Bronchial epithelial cell (primary cell): ENCODE data around the gene ADPRHL1. TPM values are rescaled to one million over a fixed set of nuclear protein-coding genes. Genes with fewer than 3 reads are reported as not detected.

Source experiments
- DNase-seq: peaks from one replicate; pipeline ENCODE4 v3.0.0-alpha.2; 2010; ENCODE audit warnings: low read depth
- FAIRE-seq: peaks from 2 replicates; lab custom pipeline; 2011; peaks lifted over from hg19 to GRCh38; lab: Jason Lieb, UNC
- H3K27me3 ChIP-seq: 2 replicates; pipeline ENCODE4 v1.5.1; 2011; ENCODE audit warnings: low read length; ENCODE audit not compliant: control insufficient read depth, insufficient read depth
- H3K36me3 ChIP-seq: 2 replicates; pipeline ENCODE4 v1.5.1; 2011; ENCODE audit warnings: low read length; ENCODE audit not compliant: control insufficient read depth, insufficient read depth
- H3K4me3 ChIP-seq: 2 replicates; pipeline ENCODE4 v1.5.1; 2011; ENCODE audit warnings: mild to moderate bottlenecking, low read depth, low read length, control low read depth
- CTCF ChIP-seq: IDR thresholded peaks from 2 replicates; pipeline ENCODE4 v1.5.1; 2011; ENCODE audit warnings: mild to moderate bottlenecking, moderate library complexity, low read length, control low read depth, inconsistent platforms; ENCODE audit not compliant: insufficient read depth, severe bottlenecking
- total RNA-seq: library from RNA; depleted of rRNA; stranded (reverse); fragments of >200 nt; gene quantifications from 2 replicates; pipeline ENCODE4 v1.2.1, GENCODE V29; 2014

The ADPRHL1 gene
- total RNA-seq, 1 donor from 2014 or later: 0.26 TPM

DNA sequence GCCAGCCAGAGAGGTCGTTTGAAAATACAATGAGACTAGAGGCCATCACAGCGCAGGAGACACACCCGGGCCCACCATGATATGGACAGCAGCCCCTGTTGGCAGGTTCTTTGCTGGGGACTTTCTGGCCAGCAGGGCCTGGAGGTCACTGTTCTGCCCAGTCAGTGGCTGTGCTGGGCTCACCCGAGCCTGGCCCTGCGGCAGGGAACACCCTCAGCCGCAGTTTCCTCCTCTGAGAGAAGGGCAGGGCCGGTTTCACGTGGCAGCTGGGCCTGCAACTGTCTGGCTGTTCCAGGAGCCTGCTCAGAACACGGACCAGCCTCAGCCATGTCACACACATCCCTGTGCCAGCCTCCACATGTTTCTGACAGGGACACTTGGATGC is 39.4 kb downstream of the ADPRHL1 start:
- Histone ChIP-seq H3K4me3 (no peak overlapping the region), H3K36me3 (no peaks in the 10 kb centered on the region), H3K27me3 (peaks cover 9% of the 10 kb centered on the region)
- DNase-seq: no peak
- TF ChIP-seq CTCF: no peak
- no peak for FAIRE-seq

- Histone ChIP-seq H3K36me3 (no peaks in the 10 kb centered on the region), H3K4me3 (no peak overlapping the region), H3K27me3 (peaks cover 6% of the 10 kb centered on the region)
- no peak for DNase-seq
- no peak for TF ChIP-seq CTCF
- no peak for FAIRE-seq
These were observed 40.0 kb downstream of the ADPRHL1 start for GRCh38 chr13:113413178-113413897.

DNA sequence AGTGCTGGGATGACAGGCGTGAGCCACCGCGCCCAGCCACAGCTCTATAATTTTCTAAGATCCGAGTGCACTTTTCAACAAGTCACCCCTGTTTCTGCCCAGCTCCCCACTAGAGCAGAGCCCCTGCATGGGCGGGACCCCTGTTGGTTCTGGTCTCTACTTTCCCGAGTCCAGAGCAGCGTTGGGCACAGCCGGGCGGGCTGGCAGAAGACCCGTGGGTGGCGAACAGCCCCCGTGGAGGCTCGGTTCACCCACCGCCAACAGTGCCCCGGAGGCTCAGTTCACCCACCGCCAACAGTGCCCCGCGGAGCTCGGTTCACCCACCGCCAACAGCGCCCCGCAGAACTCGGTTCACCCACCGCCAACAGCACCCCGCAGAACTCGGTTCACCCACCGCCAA is 40.8 kb downstream of the ADPRHL1 start:
- no peak for TF ChIP-seq CTCF
- FAIRE-seq (no peak), DNase-seq (no peak)

GRCh38 chr13:113411216-113412023 is 41.9 kb downstream of the ADPRHL1 start:
- Histone ChIP-seq H3K4me3 (no peak overlapping the region), H3K36me3 (no peaks in the 10 kb centered on the region), H3K27me3 (no peaks in the 10 kb centered on the region)
- peak; percentile 8 for DNase-seq
- no peak for FAIRE-seq
- TF ChIP-seq CTCF: no peak

More for the DNA sequence above, 40.8 kb downstream of the ADPRHL1 start:
- no peak overlapping the region for H3K4me3 ChIP-seq
- H3K36me3 ChIP-seq: no peaks in the 10 kb centered on the region
- peaks cover 2% of the 10 kb centered on the region for H3K27me3 ChIP-seq

DNA sequence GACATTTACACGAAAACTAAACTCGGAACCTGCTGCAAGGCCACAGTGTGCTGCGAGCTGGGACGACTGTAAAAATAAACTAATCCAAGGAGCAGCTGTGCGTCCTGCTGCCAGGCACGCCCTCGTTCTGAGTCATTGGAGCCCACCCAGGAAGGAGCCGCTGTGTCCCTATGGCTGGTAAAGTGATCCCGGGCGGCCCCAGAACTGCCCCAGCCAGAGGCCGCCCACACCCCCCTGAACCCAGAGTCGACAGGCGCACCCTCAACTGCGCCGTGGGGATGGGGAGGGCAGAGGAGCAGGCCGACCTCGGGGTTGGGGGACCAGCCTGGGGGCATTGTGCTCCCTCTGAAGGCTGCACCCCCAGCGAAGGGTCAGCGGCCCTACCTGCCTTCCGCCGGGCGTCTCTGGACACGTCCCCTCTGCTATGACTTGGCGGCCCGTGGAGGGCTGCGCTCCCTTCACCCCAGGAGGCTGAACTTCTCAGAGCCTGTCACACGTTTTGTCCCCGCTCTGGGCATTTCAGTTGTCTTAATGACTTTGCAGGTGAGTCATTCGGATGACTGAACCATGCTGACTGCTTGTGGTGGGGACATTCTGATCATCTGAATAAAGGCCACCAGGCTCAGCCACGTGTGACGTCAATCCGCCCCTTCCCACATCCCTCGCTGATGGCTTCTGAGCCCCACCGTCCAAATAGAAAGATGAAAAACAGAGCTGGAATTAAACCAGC is 42.7 kb downstream of the ADPRHL1 start:
- Histone ChIP-seq H3K4me3 (no peak overlapping the region), H3K27me3 (no peaks in the 10 kb centered on the region), H3K36me3 (no peaks in the 10 kb centered on the region)
- FAIRE-seq: no peak
- no peak for TF ChIP-seq CTCF
- DNase-seq: peak; percentile 2
